ENCODE results near the gene HGS.

- TF ChIP-seq POLR2AphosphoS5 (IDR thresholded peaks at IDR 0.05; ENCODE audit: low read depth, low read length) (peak; percentile 10; the same call in 1 of the 2 replicates), POU2F2 (IDR thresholded peaks at IDR 0.05; ENCODE audit: low read depth, low read length) (no peak), POLR2A (IDR thresholded peaks at IDR 0.05; ENCODE audit: low read depth, low read length) (no peak; the same call in 1 of the 2 replicates)
Measured at GRCh38 chr17:81710514-81711308, 26.9 kb downstream of the HGS start.
